LNCaP clone FGC (cell line): ENCODE data around the gene TMEM179.
"Not testable (repeated sequence)": the region's sequence is repeated elsewhere in the genome, so short reads cannot be mapped to it uniquely, and the experiment has no call there.

Experiments
- DNase-seq: peaks from one replicate; pipeline ENCODE4 v3.0.0-alpha.2; 2011; ENCODE audit warnings: low read depth
- H3K4me3 ChIP-seq: 2 replicates; pipeline ENCODE4 v1.5.1; 2011; ENCODE audit warnings: mild to moderate bottlenecking, low read depth, low read length, control low read depth
- TF ChIP-seq, protein P1 (sequence below): IDR thresholded peaks from 2 replicates; pipeline ENCODE4 v1.5.1; 2012; ENCODE audit warnings: mild to moderate bottlenecking; ENCODE audit not compliant: control insufficient read depth, insufficient read depth; ENCODE audit errors: extremely low read depth

The TMEM179 gene

GRCh38 chr14:104584557-104584956 is 20.0 kb downstream of the TMEM179 start:
- H3K4me3 ChIP-seq = no peak overlapping the region
- no peak for DNase-seq
- TF ChIP-seq, protein P1, sequence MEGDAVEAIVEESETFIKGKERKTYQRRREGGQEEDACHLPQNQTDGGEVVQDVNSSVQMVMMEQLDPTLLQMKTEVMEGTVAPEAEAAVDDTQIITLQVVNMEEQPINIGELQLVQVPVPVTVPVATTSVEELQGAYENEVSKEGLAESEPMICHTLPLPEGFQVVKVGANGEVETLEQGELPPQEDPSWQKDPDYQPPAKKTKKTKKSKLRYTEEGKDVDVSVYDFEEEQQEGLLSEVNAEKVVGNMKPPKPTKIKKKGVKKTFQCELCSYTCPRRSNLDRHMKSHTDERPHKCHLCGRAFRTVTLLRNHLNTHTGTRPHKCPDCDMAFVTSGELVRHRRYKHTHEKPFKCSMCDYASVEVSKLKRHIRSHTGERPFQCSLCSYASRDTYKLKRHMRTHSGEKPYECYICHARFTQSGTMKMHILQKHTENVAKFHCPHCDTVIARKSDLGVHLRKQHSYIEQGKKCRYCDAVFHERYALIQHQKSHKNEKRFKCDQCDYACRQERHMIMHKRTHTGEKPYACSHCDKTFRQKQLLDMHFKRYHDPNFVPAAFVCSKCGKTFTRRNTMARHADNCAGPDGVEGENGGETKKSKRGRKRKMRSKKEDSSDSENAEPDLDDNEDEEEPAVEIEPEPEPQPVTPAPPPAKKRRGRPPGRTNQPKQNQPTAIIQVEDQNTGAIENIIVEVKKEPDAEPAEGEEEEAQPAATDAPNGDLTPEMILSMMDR = no peak

GRCh38 chr14:104583424-104584306 is 20.9 kb downstream of the TMEM179 start:
- no peak for DNase-seq
- no peak overlapping the region for H3K4me3 ChIP-seq
- TF ChIP-seq, protein P1 = no peak

DNA sequence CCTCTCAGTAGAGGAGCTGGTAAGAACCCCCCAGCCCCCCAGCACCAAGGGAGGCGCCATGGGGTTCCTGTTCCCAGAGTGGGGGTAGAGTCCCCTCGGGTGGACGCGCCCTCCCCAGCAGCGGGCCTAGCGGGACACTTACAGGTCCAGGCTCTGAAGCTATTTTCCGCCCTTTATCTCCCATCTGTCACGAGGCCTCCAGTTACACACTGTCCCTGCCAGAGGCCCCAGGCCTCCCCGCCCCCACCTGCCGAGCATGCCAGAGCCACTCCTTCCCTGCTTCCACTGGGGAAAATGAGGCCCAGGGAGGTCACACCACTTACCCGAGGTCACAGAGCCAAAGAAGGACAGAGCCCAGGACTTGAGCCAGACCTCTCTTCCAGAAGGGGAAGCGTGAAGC is 21.9 kb downstream of the TMEM179 start:
- TF ChIP-seq, protein P1 = no peak
- no peak for DNase-seq
- H3K4me3 ChIP-seq = no peak overlapping the region

GRCh38 chr14:104582005-104582404 is 22.6 kb downstream of the TMEM179 start:
- DNase-seq = no peak
- H3K4me3 ChIP-seq = no peak overlapping the region
- TF ChIP-seq, protein P1 = no peak

GRCh38 chr14:104581521-104581920 is 23.1 kb downstream of the TMEM179 start:
- no peak overlapping the region for H3K4me3 ChIP-seq
- TF ChIP-seq, protein P1 = no peak
- no peak for DNase-seq

DNA sequence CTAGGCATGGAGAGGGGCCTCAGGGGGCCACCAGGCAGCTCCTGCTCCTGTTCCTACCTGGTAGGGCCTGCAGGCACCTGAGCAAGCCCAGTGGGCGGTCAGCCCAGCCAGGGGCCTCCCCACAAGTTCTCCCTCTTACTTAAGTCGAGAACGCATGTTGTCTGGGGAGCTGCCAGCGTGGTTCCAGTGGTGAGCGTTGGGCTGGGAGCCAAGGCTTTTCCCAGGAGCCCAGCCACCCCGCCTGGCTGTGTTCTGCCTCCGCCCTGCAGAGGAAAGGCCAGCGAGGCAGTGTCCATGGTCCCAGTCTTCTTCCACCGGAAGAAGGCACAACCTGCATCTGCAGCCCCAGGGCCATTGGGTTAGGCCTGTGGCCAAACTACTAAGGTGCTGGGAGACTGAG is 23.6 kb downstream of the TMEM179 start:
- H3K4me3 ChIP-seq = no peak overlapping the region
- TF ChIP-seq, protein P1 = no peak
- DNase-seq = no peak

DNA sequence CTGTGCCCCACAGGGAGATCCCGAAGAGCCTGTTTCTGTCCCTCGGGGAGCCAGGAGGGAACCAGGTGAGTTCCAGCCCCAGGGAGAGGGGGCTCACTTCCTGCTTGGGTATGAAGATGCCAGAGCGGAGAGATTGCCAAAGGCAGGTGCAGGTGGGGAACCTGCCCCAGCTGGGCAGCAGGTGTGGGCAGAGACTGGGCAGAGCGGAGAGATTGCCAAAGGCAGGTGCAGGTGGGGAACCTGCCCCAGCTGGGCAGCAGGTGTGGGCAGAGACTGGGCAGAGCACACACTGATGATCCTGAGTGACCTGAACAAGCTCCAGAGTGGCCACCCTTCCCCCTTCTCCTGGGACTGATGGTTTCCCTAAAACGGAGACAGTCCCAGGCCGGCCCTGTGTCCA is 24.6 kb downstream of the TMEM179 start:
- H3K4me3 ChIP-seq, DNase-seq: not testable (repeated sequence)
